Caco-2 (cell line): ENCODE data around the gene STRN3. TPM values are rescaled to one million over a fixed set of nuclear protein-coding genes. Genes with fewer than 3 reads are reported as not detected.
"Not testable (repeated sequence)": the region's sequence is repeated elsewhere in the genome, so short reads cannot be mapped to it uniquely, and the experiment has no call there.

Experiments used
- BruUV-seq: library from RNA; stranded (reverse); fragments of 400-500 nt; replicated peaks from 2 replicates; lab custom pipeline; 2021; lab: Mats Ljungman, UMichigan
- CTCF ChIA-PET: fragments of 300-600 bp; sonication (Branson Sonifier 250); formaldehyde crosslinking; loops from one replicate; lab custom pipeline; 2022; ENCODE audit warnings: antibody characterized with exemption; lab: Charles Lee
- POLR2A ChIA-PET: fragments of 300-600 bp; sonication (Branson Sonifier 250); formaldehyde crosslinking; loops from one replicate; lab custom pipeline; 2022; ENCODE audit warnings: antibody characterized with exemption; lab: Charles Lee
- DNase-seq, 2 experiments: peaks; one replicate each; pipeline versions ENCODE4 v3.0.0 to v3.0.0-alpha.2; 2020 to 2022
- H3K27me3 ChIP-seq: replicated peaks from 2 replicates; pipeline ENCODE4 v1.6.0; 2011; ENCODE audit warnings: low read length; ENCODE audit not compliant: control insufficient read depth, insufficient read depth
- H3K36me3 ChIP-seq: 2 replicates; pipeline ENCODE4 v1.5.1; 2011; ENCODE audit warnings: low read length; ENCODE audit not compliant: control insufficient read depth, insufficient read depth
- H3K4me1 ChIP-seq: fragments of 250-450 bp; sonication (Bioruptor Pico); 2 replicates; pipeline ENCODE4 v1.5.1; 2020; ENCODE audit warnings: mild to moderate bottlenecking
- H3K4me3 ChIP-seq: 2 replicates; pipeline ENCODE4 v1.5.1; 2011; ENCODE audit warnings: low read depth, mild to moderate bottlenecking, control low read depth, low read length
- H3K9me3 ChIP-seq: fragments of 250-450 bp; sonication (Bioruptor Pico); 2 replicates; pipeline ENCODE4 v1.5.1; 2020; ENCODE audit warnings: mild to moderate bottlenecking, moderate library complexity
- H3K27ac Mint-ChIP-seq: one replicate; pipeline ENCODE4 v1.8.0; 2022; ENCODE audit warnings: mixed read lengths; ENCODE audit not compliant: unreplicated experiment
- H3K27me3 Mint-ChIP-seq: one replicate; pipeline ENCODE4 v1.8.0; 2022; ENCODE audit warnings: mixed read lengths; ENCODE audit not compliant: insufficient read depth, unreplicated experiment
- H3K36me3 Mint-ChIP-seq: one replicate; pipeline ENCODE4 v1.8.0; 2022; ENCODE audit warnings: mild to moderate bottlenecking, mixed read lengths; ENCODE audit not compliant: insufficient read depth, unreplicated experiment
- H3K4me1 Mint-ChIP-seq: one replicate; pipeline ENCODE4 v1.8.0; 2022; ENCODE audit warnings: low read depth, mixed read lengths; ENCODE audit not compliant: unreplicated experiment
- H3K4me3 Mint-ChIP-seq: one replicate; pipeline ENCODE4 v1.8.0; 2022; ENCODE audit warnings: mild to moderate bottlenecking, moderate library complexity, mixed read lengths; ENCODE audit not compliant: unreplicated experiment
- H3K9me3 Mint-ChIP-seq: one replicate; pipeline ENCODE4 v1.8.0; 2022; ENCODE audit warnings: mixed read lengths; ENCODE audit not compliant: unreplicated experiment
- intact Hi-C: fragments of 100-400 bp; cut with micrococcal nuclease; formaldehyde crosslinking; loops from one replicate; pipeline ENCODE4 v1.10.0; 2022; ENCODE audit not compliant: unreplicated experiment
- total RNA-seq: library from RNA; stranded (reverse); gene quantifications from 2 replicates; pipeline ENCODE4 v1.2.3, GENCODE V29; 2022
- TF ChIP-seq, protein P1 (sequence below), 2 experiments: fragments of 200-600 bp in 1 of 2; IDR thresholded peaks; 1 replicate in 1 of 2; 2 replicates in 1 of 2; pipeline versions ENCODE4 v1.5.1 to v1.8.0; 2011 to 2022; ENCODE audit warnings: antibody characterized with exemption in 1 of 2, control low read depth in 1 of 2, inconsistent platforms in 1 of 2, low read depth in 1 of 2, low read length in 1 of 2, mild to moderate bottlenecking in 1 of 2, moderate library complexity in 1 of 2; ENCODE audit not compliant: insufficient read depth in 1 of 2, severe bottlenecking in 1 of 2, unreplicated experiment in 1 of 2

The STRN3 gene
- total RNA-seq, 1 experiment from 2014 or later = 38.0 TPM

DNA sequence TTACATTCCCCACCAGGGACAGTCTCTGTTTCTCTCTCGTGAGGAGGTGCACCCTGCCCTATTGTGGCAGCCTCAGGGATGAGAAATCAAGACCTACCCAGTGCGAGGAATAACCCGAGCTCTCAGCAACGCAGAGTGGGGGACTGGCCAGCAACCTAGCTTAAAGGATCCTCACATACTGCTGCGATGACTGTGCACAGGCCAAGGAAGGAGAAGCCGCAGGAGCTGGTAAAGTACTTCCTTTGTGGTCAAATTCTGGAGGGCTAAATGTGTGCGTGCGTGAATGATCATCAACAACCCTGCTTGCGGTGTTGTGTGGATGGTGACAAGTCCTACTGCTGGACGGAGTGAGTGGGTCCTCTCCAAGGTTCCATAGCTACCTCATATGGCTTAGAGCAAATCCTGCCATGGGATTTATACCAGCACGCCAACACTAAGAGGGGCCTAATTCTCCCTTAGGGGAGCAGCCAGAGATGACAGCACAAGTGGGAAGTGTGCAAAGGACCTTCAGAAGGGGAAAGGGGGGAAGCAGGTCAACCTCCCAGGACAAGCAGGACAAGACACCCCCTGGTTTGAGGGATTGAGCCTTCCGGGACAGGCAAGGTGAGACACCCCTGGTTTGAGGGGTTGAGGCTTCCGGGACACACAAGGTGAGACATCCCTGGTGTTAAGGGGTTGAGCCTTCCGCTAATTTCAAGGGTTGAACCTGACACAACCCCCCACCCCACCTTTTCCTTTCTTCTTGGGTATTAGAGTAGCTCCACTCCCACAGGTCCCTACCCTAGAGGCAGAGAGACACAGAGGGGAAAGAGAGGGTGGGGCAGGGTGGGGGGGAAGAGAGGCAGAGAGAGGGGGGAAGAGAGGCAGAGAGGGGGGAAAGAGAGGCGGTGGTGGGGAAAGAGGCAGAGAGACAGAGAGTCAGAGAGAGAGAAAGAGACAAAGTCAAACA, 59.5 kb downstream of the STRN3 start:
- Histone ChIP-seq H3K36me3 (no peaks in the 10 kb centered on the region; the same call in 1 of the 2 replicates), H3K4me3 (no peak overlapping the region), H3K4me1 (no peaks in the 10 kb centered on the region), H3K27me3 (no peaks in the 10 kb centered on the region), H3K9me3 (peaks cover 10% of the 10 kb centered on the region)
- H3K27ac Mint-ChIP-seq = no peak overlapping the region
- no TSS peak for BruUV-seq
- peak in 1 of 2 experiments; percentile 6 for DNase-seq
- peaks cover 11% of the 10 kb centered on the region for H3K9me3 Mint-ChIP-seq
- H3K4me3 Mint-ChIP-seq = no peak overlapping the region
- POLR2A ChIA-PET = interaction anchor here (0.5 to 0.6 kb wide), 2 partner anchors 184 to 424 kb away, joined by 3 to 4 read pairs; no protein-coding TSS in a partner anchor
- H3K36me3 Mint-ChIP-seq = peaks cover 42% of the 10 kb centered on the region
- CTCF ChIA-PET = no interaction called here
- H3K27me3 Mint-ChIP-seq = no peaks in the 10 kb centered on the region
- TF ChIP-seq, protein P1, sequence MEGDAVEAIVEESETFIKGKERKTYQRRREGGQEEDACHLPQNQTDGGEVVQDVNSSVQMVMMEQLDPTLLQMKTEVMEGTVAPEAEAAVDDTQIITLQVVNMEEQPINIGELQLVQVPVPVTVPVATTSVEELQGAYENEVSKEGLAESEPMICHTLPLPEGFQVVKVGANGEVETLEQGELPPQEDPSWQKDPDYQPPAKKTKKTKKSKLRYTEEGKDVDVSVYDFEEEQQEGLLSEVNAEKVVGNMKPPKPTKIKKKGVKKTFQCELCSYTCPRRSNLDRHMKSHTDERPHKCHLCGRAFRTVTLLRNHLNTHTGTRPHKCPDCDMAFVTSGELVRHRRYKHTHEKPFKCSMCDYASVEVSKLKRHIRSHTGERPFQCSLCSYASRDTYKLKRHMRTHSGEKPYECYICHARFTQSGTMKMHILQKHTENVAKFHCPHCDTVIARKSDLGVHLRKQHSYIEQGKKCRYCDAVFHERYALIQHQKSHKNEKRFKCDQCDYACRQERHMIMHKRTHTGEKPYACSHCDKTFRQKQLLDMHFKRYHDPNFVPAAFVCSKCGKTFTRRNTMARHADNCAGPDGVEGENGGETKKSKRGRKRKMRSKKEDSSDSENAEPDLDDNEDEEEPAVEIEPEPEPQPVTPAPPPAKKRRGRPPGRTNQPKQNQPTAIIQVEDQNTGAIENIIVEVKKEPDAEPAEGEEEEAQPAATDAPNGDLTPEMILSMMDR (IDR thresholded peaks at IDR 0.05; ENCODE audit: insufficient read depth in 1 of 2, low read depth in 1 of 2, low read length in 1 of 2, severe bottlenecking in 1 of 2, unreplicated experiment in 1 of 2) = no peak
- intact Hi-C loops = no loop called here
- H3K4me1 Mint-ChIP-seq = peaks cover 6% of the 10 kb centered on the region

DNA sequence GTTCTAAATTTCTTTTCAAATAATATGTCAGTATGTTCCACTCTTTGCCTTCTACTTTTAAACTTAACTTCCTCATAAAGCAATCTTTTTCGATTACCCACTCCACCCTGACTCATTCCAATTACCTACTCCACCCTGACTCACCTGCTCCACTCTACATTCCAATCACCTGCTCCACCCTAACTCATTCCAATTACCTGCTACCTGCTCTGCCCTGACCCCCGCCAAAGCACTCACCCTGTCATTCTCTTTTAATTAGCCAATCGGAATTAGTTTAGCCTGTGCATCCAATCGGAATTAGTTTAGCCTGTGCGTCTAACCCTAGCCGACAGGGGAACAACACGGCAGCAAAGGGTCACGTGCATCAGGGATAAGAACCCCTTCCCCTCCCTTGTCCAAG, 60.3 kb downstream of the STRN3 start:
- peaks cover 42% of the 10 kb centered on the region for H3K36me3 Mint-ChIP-seq
- DNase-seq, H3K36me3 ChIP-seq, H3K27ac Mint-ChIP-seq, BruUV-seq, H3K4me3 ChIP-seq, CTCF ChIA-PET, H3K27me3 Mint-ChIP-seq, intact Hi-C loops, H3K4me1 ChIP-seq, H3K4me3 Mint-ChIP-seq, H3K27me3 ChIP-seq, H3K4me1 Mint-ChIP-seq: not testable (repeated sequence)
- peaks cover 11% of the 10 kb centered on the region for H3K9me3 Mint-ChIP-seq
- POLR2A ChIA-PET = interaction anchor here (0.5 kb wide), 1 partner anchor 425 kb away, joined by 4 read pairs; no protein-coding TSS in a partner anchor
- peaks cover 10% of the 10 kb centered on the region for H3K9me3 ChIP-seq

DNA sequence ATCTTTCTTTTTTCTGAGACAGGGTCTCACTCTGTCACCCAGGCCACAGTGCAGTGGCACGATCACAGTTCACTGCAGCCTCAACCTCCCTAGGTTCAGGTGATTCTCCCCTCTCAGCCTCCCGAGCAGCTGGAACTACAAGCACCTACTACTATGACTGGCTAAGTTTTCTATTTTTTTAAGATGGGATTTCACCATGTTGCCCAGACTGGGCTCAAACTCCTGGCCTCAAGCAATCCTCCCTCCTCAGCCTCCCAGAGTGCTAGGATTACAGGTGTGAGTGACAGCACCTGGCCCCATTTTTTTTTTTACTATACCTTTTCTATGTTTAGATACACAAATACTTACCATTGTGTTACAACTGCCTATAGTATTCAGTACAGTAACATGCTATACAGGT, 63.6 kb downstream of the STRN3 start:
- H3K27ac Mint-ChIP-seq, H3K4me3 Mint-ChIP-seq, H3K4me1 ChIP-seq, H3K4me3 ChIP-seq, BruUV-seq, DNase-seq, POLR2A ChIA-PET, H3K36me3 ChIP-seq, intact Hi-C loops, H3K27me3 ChIP-seq, H3K27me3 Mint-ChIP-seq: not testable (repeated sequence)
- peaks cover 25% of the 10 kb centered on the region for H3K4me1 Mint-ChIP-seq
- H3K9me3 ChIP-seq = peaks cover 10% of the 10 kb centered on the region
- H3K36me3 Mint-ChIP-seq = peaks cover 49% of the 10 kb centered on the region
- CTCF ChIA-PET = interaction anchor here (0.6 kb wide), 1 partner anchor 494 kb away, joined by 3 read pairs; no protein-coding TSS in a partner anchor
- H3K9me3 Mint-ChIP-seq = peaks cover 11% of the 10 kb centered on the region

DNA sequence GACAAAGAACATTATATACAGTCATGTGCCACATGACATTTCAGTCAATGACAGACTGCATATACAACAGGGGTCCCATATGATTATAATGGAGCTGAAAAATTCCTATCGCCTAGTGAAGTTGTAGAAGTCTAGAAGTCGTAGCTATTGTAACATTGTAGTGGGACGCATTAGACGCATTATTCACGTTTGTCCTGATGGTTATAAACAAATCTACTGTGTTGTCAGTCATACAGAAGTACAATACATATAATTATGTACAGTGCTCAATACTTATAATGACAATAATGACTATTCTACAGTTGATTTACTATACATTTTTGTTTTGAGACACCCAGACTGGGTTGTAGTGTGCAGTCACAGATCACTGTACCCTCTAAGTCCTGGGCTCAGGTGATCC, 64.8 kb downstream of the STRN3 start:
- peaks cover 5% of the 10 kb centered on the region for H3K9me3 ChIP-seq
- H3K4me3 Mint-ChIP-seq = no peak overlapping the region
- no TSS peak for BruUV-seq
- H3K27ac Mint-ChIP-seq = no peak overlapping the region
- DNase-seq = no peak
- TF ChIP-seq, protein P1 (IDR thresholded peaks at IDR 0.05; ENCODE audit: insufficient read depth in 1 of 2, low read depth in 1 of 2, low read length in 1 of 2, severe bottlenecking in 1 of 2, unreplicated experiment in 1 of 2) = no peak
- intact Hi-C loops = no loop called here
- POLR2A ChIA-PET = no interaction called here
- peaks cover 10% of the 10 kb centered on the region for H3K9me3 Mint-ChIP-seq
- H3K4me1 Mint-ChIP-seq = peaks cover 25% of the 10 kb centered on the region
- CTCF ChIA-PET = no interaction called here
- H3K27me3 Mint-ChIP-seq = no peaks in the 10 kb centered on the region
- peaks cover 42% of the 10 kb centered on the region for H3K36me3 Mint-ChIP-seq
- 0 out of 2 replicates have a peak, but pooled peaks cover 3% of the 10 kb centered on the region for H3K4me1 ChIP-seq
- H3K4me3 ChIP-seq = no peak overlapping the region
- no peaks in the 10 kb centered on the region; the same call in 1 of the 2 replicates for H3K36me3 ChIP-seq
- H3K27me3 ChIP-seq = no peaks in the 10 kb centered on the region
